Neural cell (in vitro differentiated cells): ENCODE data around the gene SAP130. TPM values are rescaled to one million over a fixed set of nuclear protein-coding genes. Genes with fewer than 3 reads are reported as not detected.

Source experiments
- H2AFZ ChIP-seq: fragments of 200-600, 300-800 bp; sonication (generic), shearing (Covaris generic); 2 replicates; pipeline ENCODE4 v1.6.0; 2014; ENCODE audit warnings: low read depth, mild to moderate bottlenecking, antibody characterized with exemption, low read length, moderate library complexity
- H3F3A ChIP-seq: fragments of 200-600 bp; shearing (Covaris generic); 2 replicates; pipeline ENCODE4 v1.6.1; 2016; ENCODE audit warnings: mild to moderate bottlenecking, moderate library complexity, mixed read lengths, antibody characterized with exemption, low read length; ENCODE audit not compliant: insufficient read depth, poor library complexity, severe bottlenecking
- H3K27ac ChIP-seq: fragments of 200-600, 300-800 bp; sonication (generic), shearing (Covaris generic); 2 replicates; pipeline ENCODE4 v1.5.1; 2014; ENCODE audit warnings: mild to moderate bottlenecking, low read length, moderate library complexity
- H3K27me3 ChIP-seq: fragments of 300-800, 200-600 bp; sonication (generic), shearing (Covaris generic); 2 replicates; pipeline ENCODE4 v1.6.0; 2014; ENCODE audit warnings: mild to moderate bottlenecking, low read depth, low read length, moderate library complexity; ENCODE audit not compliant: insufficient read depth
- H3K36me3 ChIP-seq: fragments of 300-800, 200-600 bp; sonication (generic), shearing (Covaris generic); 2 replicates; pipeline ENCODE4 v1.5.1; 2014; ENCODE audit warnings: mild to moderate bottlenecking, antibody characterized with exemption, low read length, moderate library complexity; ENCODE audit not compliant: insufficient read depth
- H3K4me2 ChIP-seq: fragments of 300-800, 200-600 bp; sonication (generic), shearing (Covaris generic); 2 replicates; pipeline ENCODE4 v1.6.0; 2014; ENCODE audit warnings: mild to moderate bottlenecking, low read length
- H3K4me3 ChIP-seq: fragments of 300-800, 200-600 bp; sonication (generic), shearing (Covaris generic); 2 replicates; pipeline ENCODE4 v1.5.1; 2014; ENCODE audit warnings: mild to moderate bottlenecking, low read length, moderate library complexity
- H3K79me2 ChIP-seq: fragments of 200-600 bp; shearing (Covaris generic); replicated peaks from 2 replicates; pipeline ENCODE4 v1.6.0; 2014; ENCODE audit warnings: mild to moderate bottlenecking, low read length, moderate library complexity; ENCODE audit not compliant: insufficient read depth
- H3K9ac ChIP-seq: fragments of 300-800, 200-600 bp; sonication (generic), shearing (Covaris generic); 2 replicates; pipeline ENCODE4 v1.6.1; 2016; ENCODE audit warnings: mild to moderate bottlenecking, low read length, mixed read lengths
- H3K9me2 ChIP-seq: fragments of 200-600 bp; shearing (Covaris generic); 2 replicates; pipeline ENCODE4 v1.6.1; 2016; ENCODE audit warnings: mild to moderate bottlenecking, low read length, mixed read lengths; ENCODE audit not compliant: insufficient read depth
- H3K9me3 ChIP-seq: fragments of 200-600, 300-800 bp; sonication (generic), shearing (Covaris generic); 2 replicates; pipeline ENCODE4 v1.6.1; 2016; ENCODE audit warnings: mild to moderate bottlenecking, mixed run types, low read length, moderate library complexity, mixed read lengths
- H4K20me1 ChIP-seq: fragments of 200-600 bp; shearing (Covaris generic); 2 replicates; pipeline ENCODE4 v1.6.1; 2016; ENCODE audit warnings: mild to moderate bottlenecking, mixed run types; ENCODE audit not compliant: insufficient read depth
- CTCF ChIP-seq: fragments of 450-650 bp; IDR thresholded peaks from 2 replicates; pipeline ENCODE4 v1.5.1; 2014; ENCODE audit warnings: antibody characterized with exemption, mild to moderate bottlenecking, moderate library complexity; ENCODE audit not compliant: poor library complexity, severe bottlenecking
- EP300 ChIP-seq: fragments of 450-650 bp; conservative IDR thresholded peaks from 2 replicates; pipeline ENCODE4 v1.6.1; 2014; ENCODE audit warnings: antibody characterized with exemption, mild to moderate bottlenecking, moderate library complexity; ENCODE audit not compliant: poor library complexity, severe bottlenecking
- EZH2 ChIP-seq: fragments of 200-600, 300-800 bp; shearing (Covaris generic), sonication (generic); IDR thresholded peaks from 2 replicates; pipeline ENCODE4 v1.6.1; 2014; ENCODE audit warnings: antibody characterized with exemption, low read length, borderline replicate concordance, mild to moderate bottlenecking; ENCODE audit not compliant: insufficient read depth, poor library complexity, severe bottlenecking
- MXI1 ChIP-seq: fragments of 450-650 bp; conservative IDR thresholded peaks from 2 replicates; pipeline ENCODE4 v1.6.1; 2014; ENCODE audit warnings: antibody characterized with exemption, mild to moderate bottlenecking; ENCODE audit not compliant: poor library complexity, severe bottlenecking
- POLR2AphosphoS5 ChIP-seq: IDR thresholded peaks from 2 replicates; pipeline ENCODE4 v1.6.1; 2012
- RAD21 ChIP-seq: fragments of 450-650 bp; conservative IDR thresholded peaks from 2 replicates; pipeline ENCODE4 v1.6.1; 2014; ENCODE audit warnings: antibody characterized with exemption, mild to moderate bottlenecking, moderate library complexity
- REST ChIP-seq: IDR thresholded peaks from 2 replicates; pipeline ENCODE4 v1.6.1; 2012; ENCODE audit warnings: borderline replicate concordance
- SMC3 ChIP-seq: fragments of 450-650 bp; conservative IDR thresholded peaks from 2 replicates; pipeline ENCODE4 v1.6.1; 2014; ENCODE audit warnings: antibody characterized with exemption, mild to moderate bottlenecking, moderate library complexity; ENCODE audit not compliant: poor library complexity
- polyA plus RNA-seq: library from polyadenylated mRNA; depleted of rRNA; stranded (reverse); fragments of >200 nt; gene quantifications from 2 replicates; pipeline ENCODE4 v1.2.3, GENCODE V29; 2014

SAP130 gene
- polyA plus RNA-seq, 1 donor from 2014 or later = 5.6 TPM

GRCh38 chr2:127927384-127927783 is 100.5 kb downstream of the SAP130 start:
- Histone ChIP-seq H3K4me2 (no peak overlapping the region), H3K4me3 (no peak overlapping the region), H3F3A (no peaks in the 10 kb centered on the region), H3K79me2 (no peaks in the 10 kb centered on the region), H4K20me1 (no peaks in the 10 kb centered on the region), H3K9ac (no peak overlapping the region), H3K36me3 (no peaks in the 10 kb centered on the region), H3K9me3 (no peaks in the 10 kb centered on the region), H3K27me3 (no peaks in the 10 kb centered on the region), H2AFZ (no peak overlapping the region), H3K27ac (no peak overlapping the region), H3K9me2 (no peaks in the 10 kb centered on the region)
- no peak for TF ChIP-seq EP300

- H3K9me3 ChIP-seq = no peaks in the 10 kb centered on the region
- no peak overlapping the region for H3K4me2 ChIP-seq
- no peaks in the 10 kb centered on the region for H3K27me3 ChIP-seq
- TF ChIP-seq EP300 = no peak
- no peak for TF ChIP-seq EZH2
- no peak for TF ChIP-seq REST
- no peak for TF ChIP-seq CTCF
- TF ChIP-seq SMC3 = no peak
- no peak for TF ChIP-seq RAD21
- no peak for TF ChIP-seq POLR2AphosphoS5
- TF ChIP-seq MXI1 = no peak
- no peak overlapping the region for H2AFZ ChIP-seq
- H3K9me2 ChIP-seq = no peaks in the 10 kb centered on the region
- H3K79me2 ChIP-seq = no peaks in the 10 kb centered on the region
- no peak overlapping the region for H3K27ac ChIP-seq
- no peak overlapping the region for H3K9ac ChIP-seq
- no peaks in the 10 kb centered on the region for H4K20me1 ChIP-seq
- H3F3A ChIP-seq = no peaks in the 10 kb centered on the region
- H3K4me3 ChIP-seq = no peak overlapping the region
- no peaks in the 10 kb centered on the region for H3K36me3 ChIP-seq
Measured at GRCh38 chr2:127917916-127918315, 109.9 kb downstream of the SAP130 start.
